Panc1 (cell line): ENCODE data around the gene ZBTB45. TPM values are rescaled to one million over a fixed set of nuclear protein-coding genes. Genes with fewer than 3 reads are reported as not detected.
"Not testable (repeated sequence)": the region's sequence is repeated elsewhere in the genome, so short reads cannot be mapped to it uniquely, and the experiment has no call there.

Source experiments
- ATAC-seq: fragments of 200-7000 bp; cut with Tn5 transposase; 2 replicates; pipeline ENCODE4 v1.9.1; 2020; ENCODE audit warnings: mild to moderate bottlenecking, moderate library complexity
- BruUV-seq: library from RNA; stranded (reverse); fragments of 400-500 nt; replicated peaks from 2 replicates; lab custom pipeline; 2021; lab: Mats Ljungman, UMichigan
- CTCF ChIA-PET: fragments of 300-600 bp; sonication (Branson Sonifier 250); formaldehyde crosslinking; loops from one replicate; lab custom pipeline; 2022; ENCODE audit warnings: antibody characterized with exemption; lab: Charles Lee
- POLR2A ChIA-PET: fragments of 300-600 bp; sonication (Branson Sonifier 250); formaldehyde crosslinking; loops from one replicate; lab custom pipeline; 2022; ENCODE audit warnings: antibody characterized with exemption; lab: Charles Lee
- DNase-seq: peaks from one replicate; pipeline ENCODE4 v3.0.0-alpha.2; 2010; ENCODE audit warnings: low read depth, low spot score
- H3K27ac ChIP-seq: 2 replicates; pipeline ENCODE4 v1.5.1; 2011; ENCODE audit warnings: mild to moderate bottlenecking, low read length, inconsistent platforms
- H3K27me3 ChIP-seq: fragments of 200-500 bp; sonication (Bioruptor generic); 2 replicates; pipeline ENCODE4 v1.6.0; 2014; ENCODE audit warnings: low read length, inconsistent platforms; ENCODE audit not compliant: control insufficient read depth, insufficient read depth
- H3K36me3 ChIP-seq: fragments of 200-500 bp; sonication (Bioruptor generic); 2 replicates; pipeline ENCODE4 v1.5.1; 2014; ENCODE audit warnings: inconsistent platforms, mild to moderate bottlenecking, low read length, moderate library complexity; ENCODE audit not compliant: control insufficient read depth, insufficient read depth
- H3K4me1 ChIP-seq: 2 replicates; pipeline ENCODE4 v1.5.1; 2011; ENCODE audit warnings: inconsistent platforms, mild to moderate bottlenecking, low read length, moderate library complexity; ENCODE audit not compliant: control insufficient read depth, insufficient read depth
- H3K4me3 ChIP-seq, 2 experiments: 2 replicates each; pipeline ENCODE4 v1.5.1; 2011 to 2012; ENCODE audit warnings: low read depth in 2 of 2, low read length in 2 of 2, mild to moderate bottlenecking in 2 of 2, inconsistent platforms in 1 of 2, moderate library complexity in 1 of 2
- H3K9me3 ChIP-seq: fragments of 200-500 bp; sonication (Bioruptor generic); 2 replicates; pipeline ENCODE4 v1.5.1; 2014; ENCODE audit warnings: low read depth, mild to moderate bottlenecking, inconsistent platforms, low read length, moderate library complexity; ENCODE audit not compliant: control insufficient read depth, insufficient read depth
- POLR2AphosphoS5 ChIP-seq: IDR thresholded peaks from 2 replicates; pipeline ENCODE4 v1.6.1; 2012; ENCODE audit warnings: mild to moderate bottlenecking, low read depth, low read length, moderate library complexity
- SIN3A ChIP-seq: IDR thresholded peaks from 2 replicates; pipeline ENCODE4 v1.6.1; 2012; ENCODE audit warnings: low read depth, mild to moderate bottlenecking, low read length, moderate library complexity, borderline replicate concordance; ENCODE audit not compliant: insufficient read depth
- TCF7L2 ChIP-seq: IDR thresholded peaks from 2 replicates; pipeline ENCODE4 v1.6.1; 2011; ENCODE audit warnings: mild to moderate bottlenecking, low read depth, low read length, inconsistent platforms
- in situ Hi-C: cut with HindIII; loops from 2 replicates; pipeline ENCODE4 v1.10.0; 2016; ENCODE audit warnings: low sequenced_read_pairs, low pct_unique_long_range_greater_than_20kb
- intact Hi-C: fragments of 100-400 bp; cut with micrococcal nuclease; formaldehyde crosslinking; loops from one replicate; pipeline ENCODE4 v1.10.0; 2022; ENCODE audit not compliant: unreplicated experiment
- total RNA-seq: library from RNA; stranded (reverse); gene quantifications from one replicate; pipeline ENCODE4 v1.2.1, GENCODE V29; 2021; ENCODE audit not compliant: unreplicated experiment
- TF ChIP-seq, protein P1 (sequence below): fragments of 450-650 bp; IDR thresholded peaks from 2 replicates; pipeline ENCODE4 v1.5.1; 2017; ENCODE audit warnings: mild to moderate bottlenecking
- TF ChIP-seq, protein P2 (sequence below), 2 experiments: IDR thresholded peaks; 2 replicates each; pipeline ENCODE4 v1.6.1; 2011 to 2012; ENCODE audit warnings: low read depth in 2 of 2, control low read depth in 1 of 2, low read length in 1 of 2, mild to moderate bottlenecking in 1 of 2, moderate library complexity in 1 of 2; ENCODE audit not compliant: insufficient read depth in 1 of 2

ZBTB45 gene
- total RNA-seq, 1 experiment from 2014 or later = 24.7 TPM

GRCh38 chr19:58543826-58544590, 24.4 kb upstream of the ZBTB45 start, which contains the start of gene TRIM28:
Gene TRIM28, plus strand, starts transcription at chr19:58544064. Its CDS starts 694 bp downstream, at chr19:58544758.
- TF ChIP-seq, protein P1, sequence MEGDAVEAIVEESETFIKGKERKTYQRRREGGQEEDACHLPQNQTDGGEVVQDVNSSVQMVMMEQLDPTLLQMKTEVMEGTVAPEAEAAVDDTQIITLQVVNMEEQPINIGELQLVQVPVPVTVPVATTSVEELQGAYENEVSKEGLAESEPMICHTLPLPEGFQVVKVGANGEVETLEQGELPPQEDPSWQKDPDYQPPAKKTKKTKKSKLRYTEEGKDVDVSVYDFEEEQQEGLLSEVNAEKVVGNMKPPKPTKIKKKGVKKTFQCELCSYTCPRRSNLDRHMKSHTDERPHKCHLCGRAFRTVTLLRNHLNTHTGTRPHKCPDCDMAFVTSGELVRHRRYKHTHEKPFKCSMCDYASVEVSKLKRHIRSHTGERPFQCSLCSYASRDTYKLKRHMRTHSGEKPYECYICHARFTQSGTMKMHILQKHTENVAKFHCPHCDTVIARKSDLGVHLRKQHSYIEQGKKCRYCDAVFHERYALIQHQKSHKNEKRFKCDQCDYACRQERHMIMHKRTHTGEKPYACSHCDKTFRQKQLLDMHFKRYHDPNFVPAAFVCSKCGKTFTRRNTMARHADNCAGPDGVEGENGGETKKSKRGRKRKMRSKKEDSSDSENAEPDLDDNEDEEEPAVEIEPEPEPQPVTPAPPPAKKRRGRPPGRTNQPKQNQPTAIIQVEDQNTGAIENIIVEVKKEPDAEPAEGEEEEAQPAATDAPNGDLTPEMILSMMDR = no peak
- peak; percentile 97 for TF ChIP-seq SIN3A
- TF ChIP-seq, protein P2, sequence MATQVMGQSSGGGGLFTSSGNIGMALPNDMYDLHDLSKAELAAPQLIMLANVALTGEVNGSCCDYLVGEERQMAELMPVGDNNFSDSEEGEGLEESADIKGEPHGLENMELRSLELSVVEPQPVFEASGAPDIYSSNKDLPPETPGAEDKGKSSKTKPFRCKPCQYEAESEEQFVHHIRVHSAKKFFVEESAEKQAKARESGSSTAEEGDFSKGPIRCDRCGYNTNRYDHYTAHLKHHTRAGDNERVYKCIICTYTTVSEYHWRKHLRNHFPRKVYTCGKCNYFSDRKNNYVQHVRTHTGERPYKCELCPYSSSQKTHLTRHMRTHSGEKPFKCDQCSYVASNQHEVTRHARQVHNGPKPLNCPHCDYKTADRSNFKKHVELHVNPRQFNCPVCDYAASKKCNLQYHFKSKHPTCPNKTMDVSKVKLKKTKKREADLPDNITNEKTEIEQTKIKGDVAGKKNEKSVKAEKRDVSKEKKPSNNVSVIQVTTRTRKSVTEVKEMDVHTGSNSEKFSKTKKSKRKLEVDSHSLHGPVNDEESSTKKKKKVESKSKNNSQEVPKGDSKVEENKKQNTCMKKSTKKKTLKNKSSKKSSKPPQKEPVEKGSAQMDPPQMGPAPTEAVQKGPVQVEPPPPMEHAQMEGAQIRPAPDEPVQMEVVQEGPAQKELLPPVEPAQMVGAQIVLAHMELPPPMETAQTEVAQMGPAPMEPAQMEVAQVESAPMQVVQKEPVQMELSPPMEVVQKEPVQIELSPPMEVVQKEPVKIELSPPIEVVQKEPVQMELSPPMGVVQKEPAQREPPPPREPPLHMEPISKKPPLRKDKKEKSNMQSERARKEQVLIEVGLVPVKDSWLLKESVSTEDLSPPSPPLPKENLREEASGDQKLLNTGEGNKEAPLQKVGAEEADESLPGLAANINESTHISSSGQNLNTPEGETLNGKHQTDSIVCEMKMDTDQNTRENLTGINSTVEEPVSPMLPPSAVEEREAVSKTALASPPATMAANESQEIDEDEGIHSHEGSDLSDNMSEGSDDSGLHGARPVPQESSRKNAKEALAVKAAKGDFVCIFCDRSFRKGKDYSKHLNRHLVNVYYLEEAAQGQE (IDR thresholded peaks at IDR 0.05; ENCODE audit: insufficient read depth in 1 of 2, low read depth in 2 of 2, low read length in 1 of 2) = 0 out of 4 replicates have a peak, but pooled peaks of 1 of the 2 experiments have one; percentile 12
- 0 out of 2 replicates have a peak, but pooled peaks have one; percentile 20 for TF ChIP-seq TCF7L2
- peak; percentile 98 for TF ChIP-seq POLR2AphosphoS5
- CTCF ChIA-PET = interaction anchor here (0.5 to 1.2 kb wide), 2 partner anchors 24 to 265 kb away, joined by 10 to 11 read pairs; partner anchors contain the start of genes ZBTB45 and ZNF8
- H3K27me3 ChIP-seq = peaks cover 4% of the 10 kb centered on the region
- DNase-seq (peak; percentile 97), ATAC-seq (peak; percentile 97)
- no TSS peak for BruUV-seq
- H3K9me3 ChIP-seq = no peaks in the 10 kb centered on the region
- intact Hi-C loops (no loop called here), in situ Hi-C loops (no loop called here)
- H3K4me3 ChIP-seq = peak within 1 kb of the TSS; percentile 91 to 100
- POLR2A ChIA-PET = interaction anchor here (0.5 to 1.2 kb wide), 8 partner anchors 8 to 126 kb away, joined by 3 to 8 read pairs (median 5); partner anchors contain the start of genes CHMP2A and ZBTB45
- H3K4me1 ChIP-seq = peaks cover 10% of the 10 kb centered on the region
- H3K27ac ChIP-seq = peak within 1 kb of the TSS; percentile 96
- peaks cover 28% of the 10 kb centered on the region for H3K36me3 ChIP-seq

- POLR2A ChIA-PET = interaction anchor here (0.8 kb wide), 1 partner anchor 34 kb away, joined by 8 read pairs; no protein-coding TSS in a partner anchor
- H3K9me3 ChIP-seq, CTCF ChIA-PET, intact Hi-C loops, DNase-seq, BruUV-seq, ATAC-seq, H3K27me3 ChIP-seq, in situ Hi-C loops: not testable (repeated sequence)
- Histone ChIP-seq H3K27ac (peak overlapping the region; percentile 96), H3K4me1 (peaks cover 13% of the 10 kb centered on the region), H3K36me3 (peaks cover 16% of the 10 kb centered on the region; the same call in 1 of the 2 replicates), H3K4me3 (peak overlapping the region; percentile 91 to 100)
Measured at GRCh38 chr19:58542641-58543372, 23.2 kb upstream of the ZBTB45 start.

GRCh38 chr19:58539169-58539559, 19.6 kb upstream of the ZBTB45 start:
- CTCF ChIA-PET, in situ Hi-C loops, H3K9me3 ChIP-seq, DNase-seq, H3K4me3 ChIP-seq, POLR2A ChIA-PET, H3K4me1 ChIP-seq, BruUV-seq, ATAC-seq, H3K36me3 ChIP-seq, H3K27me3 ChIP-seq, intact Hi-C loops: not testable (repeated sequence)
- H3K27ac ChIP-seq = peak overlapping the region; percentile 18
